SW 1271 (cell line): Measurements from ENCODE around the gene MYOM1.
"Not testable (repeated sequence)": the region's sequence is repeated elsewhere in the genome, so short reads cannot be mapped to it uniquely, and the experiment has no call there.

Experiments used
- DNase-seq, 2 experiments: peaks; one replicate each; lab custom pipeline; 2025; lab: John Stamatoyannopoulos, UW

The MYOM1 gene

DNA sequence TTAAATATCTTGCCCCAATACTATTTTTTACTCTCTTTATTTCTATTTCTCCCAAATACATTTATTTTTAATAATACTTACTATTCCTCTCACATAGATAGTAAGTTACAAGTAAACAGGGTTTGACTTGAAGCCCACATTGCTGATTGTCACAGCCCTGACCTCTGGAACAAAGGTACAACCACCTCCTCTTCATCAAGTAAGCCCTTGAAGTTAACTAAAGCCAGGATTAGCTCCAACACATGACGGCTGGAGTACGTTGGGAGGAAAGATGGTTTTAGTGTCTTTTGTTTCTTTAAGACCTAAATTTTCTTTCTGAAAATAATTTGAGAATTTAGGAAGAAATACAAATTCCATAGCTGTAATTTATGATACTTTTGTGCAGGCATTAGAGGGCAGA is 949 bp downstream of the MYOM1 start:
- no peak for DNase-seq

DNA sequence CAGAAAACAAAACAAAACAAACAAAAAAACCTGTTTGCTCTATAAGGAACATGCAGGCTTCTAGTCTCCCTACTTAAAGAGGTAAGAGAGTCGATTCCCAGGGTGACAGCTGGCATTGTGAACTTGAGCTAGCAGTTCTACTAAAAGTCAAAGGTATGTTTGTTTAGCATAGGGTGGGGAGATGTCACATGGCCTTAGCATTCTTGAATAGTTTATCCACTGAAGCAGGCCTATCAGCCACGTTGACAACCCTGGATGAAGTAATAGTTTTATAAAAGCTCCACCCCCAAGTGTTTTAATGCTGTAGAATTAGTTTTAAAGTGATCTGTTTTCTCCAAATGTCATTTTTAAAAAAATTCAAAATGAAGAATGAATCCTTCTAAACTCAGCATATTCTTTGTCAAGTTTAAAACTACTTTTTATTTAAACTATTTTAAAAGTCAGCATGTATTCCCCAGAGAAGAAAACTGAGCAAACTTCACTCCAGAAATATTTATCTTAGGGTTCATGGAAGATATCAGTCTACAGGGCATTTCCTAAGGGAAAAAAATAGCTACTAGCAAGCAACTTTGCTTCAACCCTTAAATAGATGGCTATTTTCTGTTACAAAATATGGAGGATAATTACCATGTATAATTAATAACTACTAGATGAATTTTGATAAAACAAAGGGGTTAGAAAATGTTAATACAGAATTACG is 1.7 kb downstream of the MYOM1 start:
- no peak for DNase-seq

DNA sequence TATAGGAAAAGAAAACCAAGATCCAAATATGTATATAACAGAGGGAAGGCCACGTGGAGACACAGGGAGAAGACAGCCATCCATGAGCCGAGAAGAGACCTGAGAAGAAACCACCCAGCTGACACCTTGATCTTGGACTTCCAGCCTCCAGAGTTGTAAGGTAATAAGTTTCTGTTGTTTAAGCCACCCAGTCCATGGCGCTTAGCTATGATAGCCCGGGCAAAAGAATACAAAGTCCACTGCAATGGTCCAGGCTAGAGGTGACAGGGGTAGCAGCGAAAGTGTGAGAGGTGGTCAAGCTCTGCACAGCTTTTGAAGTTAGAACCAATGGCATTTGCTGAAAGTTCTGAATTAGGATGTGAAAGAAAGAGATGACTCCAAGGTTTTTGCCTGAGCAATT is 2.8 kb downstream of the MYOM1 start:
- no peak for DNase-seq

DNA sequence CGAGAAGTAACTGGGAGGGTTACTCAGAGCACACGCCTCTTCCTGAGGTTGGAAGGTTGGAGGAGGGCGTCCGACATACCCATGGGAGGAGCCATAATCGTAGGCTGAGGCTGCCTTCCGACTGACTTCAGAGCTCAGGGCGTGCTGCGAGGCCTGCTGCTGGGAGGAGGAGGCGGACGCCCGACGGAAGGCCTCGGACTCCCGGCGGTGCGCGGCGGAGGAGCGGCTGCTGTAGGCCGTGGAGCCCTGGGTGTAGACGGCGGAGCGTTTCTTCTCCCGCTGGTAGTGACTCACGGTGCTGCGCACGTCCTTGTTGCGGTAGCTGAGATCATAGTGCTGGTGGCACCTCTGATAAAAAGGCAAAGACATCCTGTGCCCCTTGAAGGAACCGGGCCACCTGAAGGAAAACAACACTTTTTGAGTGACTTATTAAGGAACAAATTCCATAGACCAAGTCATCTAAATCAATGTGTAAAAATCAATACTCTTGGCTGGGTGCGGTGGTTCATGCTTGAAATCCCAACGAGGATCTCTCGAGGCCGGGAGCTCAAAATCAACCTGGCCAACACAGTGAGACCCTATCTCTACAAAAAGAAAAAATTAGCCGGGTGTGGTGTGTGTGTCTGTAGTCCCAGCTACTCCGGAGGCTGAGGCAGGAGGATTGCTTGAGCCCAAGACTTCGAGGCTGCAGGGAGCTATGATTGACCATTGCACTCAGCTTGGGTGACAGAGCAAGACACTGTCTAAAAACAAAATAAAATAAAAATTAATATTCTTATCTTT is 4.7 kb downstream of the MYOM1 start:
- DNase-seq = no peak

DNA sequence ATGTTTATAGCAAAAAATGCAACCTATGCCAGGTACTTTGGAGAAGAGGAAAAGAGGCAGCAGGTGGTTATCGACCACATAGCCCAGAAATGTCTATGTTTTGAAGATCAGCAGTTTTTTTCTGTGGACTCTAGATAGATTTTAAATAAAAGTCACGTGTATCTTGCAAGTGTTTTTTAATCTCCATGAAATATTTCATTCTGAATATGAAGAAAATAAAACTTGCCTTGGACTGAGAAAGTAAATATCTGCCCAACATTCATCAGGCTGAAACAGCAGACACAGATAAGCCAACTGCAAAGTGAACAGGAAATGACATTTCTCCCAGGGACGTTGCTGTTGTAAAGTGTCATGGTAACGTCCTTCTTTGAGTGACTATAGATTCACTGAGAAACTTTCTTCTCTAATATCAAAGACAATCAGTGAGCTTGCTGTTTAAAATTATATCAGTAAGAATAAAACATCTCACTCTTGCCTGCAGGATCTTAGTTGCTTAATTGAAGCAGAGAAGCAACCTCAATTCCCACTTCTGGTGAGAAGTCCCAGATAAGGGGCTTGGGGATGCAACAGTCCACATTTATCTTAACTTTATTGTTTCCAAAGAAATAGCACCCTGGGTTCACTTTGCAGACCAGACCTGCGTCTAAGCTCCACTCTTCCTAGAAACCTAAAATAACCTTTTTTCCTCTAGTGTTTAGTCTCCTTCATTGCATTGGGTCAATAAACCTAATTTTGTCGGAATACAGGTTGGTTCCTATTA is 6.3 kb downstream of the MYOM1 start:
- no peak for DNase-seq

DNA sequence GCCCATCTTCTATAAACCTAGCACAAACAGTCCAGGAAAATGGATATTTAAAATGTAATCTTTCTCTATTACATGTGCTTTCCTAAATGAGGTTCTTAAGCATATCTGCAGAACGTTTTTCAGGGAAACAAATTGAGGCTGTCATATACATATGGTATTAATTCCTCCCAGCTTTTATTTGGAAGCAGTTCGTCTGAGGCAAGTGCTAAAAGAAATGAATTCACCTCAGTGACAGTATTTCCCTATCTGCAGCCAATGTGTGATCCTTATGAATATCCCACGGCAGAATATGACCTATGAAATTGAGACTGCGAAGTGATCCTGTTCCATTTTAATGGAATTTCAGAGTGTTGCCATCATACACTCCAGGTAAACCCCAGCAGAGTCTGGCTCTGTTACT is 7.1 kb downstream of the MYOM1 start:
- no peak for DNase-seq

DNA sequence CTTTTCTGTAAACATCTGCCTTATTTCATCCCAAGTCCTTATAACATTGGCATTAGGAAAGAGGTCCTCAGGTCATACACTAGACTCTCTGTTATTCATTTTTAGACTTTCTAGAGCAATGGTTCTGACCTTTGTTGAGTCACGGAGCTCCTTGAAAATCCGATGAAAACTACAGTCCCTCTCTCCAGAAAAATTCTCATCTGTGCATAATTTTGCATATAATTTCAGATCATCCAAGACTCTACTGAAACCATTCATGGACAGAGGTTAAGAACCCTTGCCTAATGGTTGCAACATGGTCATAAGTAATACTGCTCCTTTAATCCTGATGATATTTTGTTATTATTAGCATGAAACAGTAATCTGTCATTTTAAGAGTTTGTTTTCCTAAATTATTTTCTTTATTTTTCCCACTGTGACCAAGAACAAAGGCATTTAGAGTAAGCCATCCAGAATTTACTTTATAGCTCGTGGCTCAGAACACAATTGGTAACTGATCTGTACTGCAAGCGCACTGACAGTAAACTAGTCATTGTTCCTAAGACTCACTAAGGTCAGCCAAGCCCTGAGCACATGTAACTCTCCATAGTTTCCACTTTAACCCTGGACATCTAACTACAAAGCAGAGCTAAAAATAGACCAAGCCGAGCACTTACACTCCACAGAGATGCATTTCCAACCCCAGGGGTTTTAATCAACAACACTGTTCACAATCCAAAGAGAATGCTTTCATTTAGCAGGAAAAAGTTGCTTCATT is 8.4 kb downstream of the MYOM1 start:
- DNase-seq = no peak

DNA sequence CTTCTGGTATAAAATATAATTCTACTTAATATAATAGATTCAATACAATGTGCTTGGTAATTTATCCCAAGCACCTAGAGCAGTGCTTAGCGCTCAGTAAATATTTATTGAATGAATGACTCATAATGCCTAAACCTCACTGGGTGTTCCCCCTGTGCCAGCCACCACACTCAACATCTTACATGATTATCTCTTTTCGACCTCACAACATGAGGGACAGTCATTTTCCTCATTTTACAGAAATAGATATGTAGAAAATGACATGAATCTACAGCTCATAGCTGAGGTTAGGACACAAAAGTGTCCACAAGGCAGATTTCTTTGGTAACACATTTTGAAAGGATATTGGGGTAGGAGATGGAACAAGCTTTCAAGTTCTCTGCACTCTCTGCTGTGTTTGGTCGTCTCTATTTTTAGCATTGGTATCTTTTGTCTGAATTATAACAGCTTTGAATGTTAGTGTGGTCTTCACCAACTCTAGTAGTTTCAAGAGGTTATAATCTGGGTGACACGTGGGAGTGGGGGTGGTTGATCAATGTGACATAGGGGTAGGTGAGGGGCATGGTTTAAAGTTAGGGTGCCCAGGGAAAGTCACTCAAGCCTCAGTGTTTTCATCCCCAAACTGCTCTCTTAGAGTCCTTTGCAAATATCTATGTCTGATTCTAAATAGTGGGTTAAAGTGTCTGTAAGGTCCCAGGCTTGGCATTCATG is 9.8 kb downstream of the MYOM1 start:
- DNase-seq = no peak

DNA sequence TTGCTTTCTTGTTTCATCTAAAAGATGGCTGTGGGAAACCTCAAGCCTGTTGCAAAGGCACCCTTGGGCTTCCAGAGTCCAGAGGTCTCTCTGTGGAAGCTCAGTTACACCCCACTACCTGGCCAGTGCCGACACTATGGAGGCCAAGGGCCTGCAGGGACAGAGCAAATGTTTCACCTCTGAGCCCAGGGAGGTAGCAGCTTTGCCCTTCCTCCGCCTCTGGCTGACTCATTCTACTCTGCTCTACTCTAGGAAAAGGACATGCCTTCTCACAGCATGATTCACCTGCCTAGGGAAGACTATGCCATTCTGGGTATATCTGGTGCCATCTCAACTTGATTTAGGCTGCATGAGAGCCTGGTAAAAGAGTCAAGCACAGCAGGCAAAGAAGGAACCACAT is 12.2 kb downstream of the MYOM1 start:
- no peak for DNase-seq

DNA sequence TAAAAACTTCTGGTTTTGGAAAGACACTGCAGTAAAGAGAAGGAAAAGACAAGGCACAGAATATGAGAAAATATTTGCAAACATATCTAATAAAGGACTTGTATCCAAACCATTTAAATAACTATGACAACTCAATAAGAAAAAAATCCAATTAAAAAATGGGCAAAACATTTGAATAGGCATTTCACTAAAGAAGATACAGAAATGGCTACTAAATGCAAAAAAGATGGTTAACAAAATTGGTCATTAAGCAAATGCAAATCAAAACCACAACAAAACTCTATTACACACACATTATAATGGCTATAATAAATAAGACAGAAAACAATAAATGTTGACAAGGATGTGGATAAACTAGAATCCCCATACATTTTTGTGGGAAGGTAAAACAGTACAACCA is 14.5 kb downstream of the MYOM1 start:
- no peak for DNase-seq

DNA sequence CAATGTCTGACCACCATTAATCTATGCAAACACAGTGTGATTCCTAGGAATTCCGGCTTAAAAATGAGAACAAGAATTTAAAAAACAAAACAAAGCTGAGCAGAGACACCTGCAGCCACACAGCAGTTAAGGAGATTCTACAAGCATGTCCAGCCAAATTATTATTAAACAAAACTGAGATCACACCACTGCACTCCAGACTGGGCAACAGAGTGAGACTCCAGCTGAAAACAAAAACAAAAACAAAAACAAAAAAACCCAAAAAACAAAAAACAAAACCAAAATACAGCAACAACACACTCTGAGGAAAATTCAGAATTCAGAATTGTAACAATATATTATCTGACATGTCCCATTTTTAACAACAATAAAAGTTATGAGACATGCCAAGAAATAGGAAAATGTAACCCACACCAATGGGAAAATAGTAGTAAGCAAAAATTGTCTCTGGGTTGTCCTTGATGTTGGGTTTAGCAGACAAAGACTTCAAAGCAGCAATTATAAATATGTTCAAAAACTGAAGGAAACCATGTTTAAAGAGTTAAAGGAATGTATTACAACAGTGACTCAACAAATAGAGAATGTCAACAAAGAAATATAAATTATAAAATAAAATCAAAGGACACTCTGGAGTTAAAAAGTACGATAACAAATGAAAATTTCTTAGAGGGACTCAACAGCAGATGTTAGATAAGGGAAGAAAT is 19.7 kb downstream of the MYOM1 start:
- DNase-seq = no peak

DNA sequence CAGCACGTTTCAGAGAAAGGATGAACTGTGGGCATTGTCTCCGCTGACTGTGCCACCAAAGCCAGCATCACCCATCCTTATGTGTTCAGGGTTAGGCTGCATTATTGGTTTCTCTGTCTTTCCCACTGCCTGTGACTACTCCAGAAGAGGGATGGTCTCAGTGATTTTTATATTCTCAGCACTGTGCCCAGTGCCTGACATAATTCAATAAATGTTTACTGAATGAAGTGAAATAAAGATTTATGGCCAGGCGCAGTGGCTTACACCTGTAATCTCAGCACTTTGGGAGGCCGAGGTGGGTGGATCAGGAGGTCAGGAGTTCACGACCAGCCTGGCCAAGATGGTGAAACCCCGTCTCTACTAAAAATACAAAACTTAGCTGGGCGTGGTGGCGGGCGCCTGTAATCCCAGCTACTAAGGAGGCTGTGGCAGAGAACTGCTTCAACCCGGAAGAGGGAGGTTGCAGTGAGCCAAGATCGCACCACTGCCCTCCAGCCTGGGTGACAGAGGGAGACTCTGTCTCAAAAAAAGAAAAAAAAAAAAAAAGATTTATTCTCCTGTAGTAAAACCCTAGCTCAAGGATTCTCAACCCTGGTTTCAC is 21.4 kb downstream of the MYOM1 start:
- not testable (repeated sequence) for DNase-seq

DNA sequence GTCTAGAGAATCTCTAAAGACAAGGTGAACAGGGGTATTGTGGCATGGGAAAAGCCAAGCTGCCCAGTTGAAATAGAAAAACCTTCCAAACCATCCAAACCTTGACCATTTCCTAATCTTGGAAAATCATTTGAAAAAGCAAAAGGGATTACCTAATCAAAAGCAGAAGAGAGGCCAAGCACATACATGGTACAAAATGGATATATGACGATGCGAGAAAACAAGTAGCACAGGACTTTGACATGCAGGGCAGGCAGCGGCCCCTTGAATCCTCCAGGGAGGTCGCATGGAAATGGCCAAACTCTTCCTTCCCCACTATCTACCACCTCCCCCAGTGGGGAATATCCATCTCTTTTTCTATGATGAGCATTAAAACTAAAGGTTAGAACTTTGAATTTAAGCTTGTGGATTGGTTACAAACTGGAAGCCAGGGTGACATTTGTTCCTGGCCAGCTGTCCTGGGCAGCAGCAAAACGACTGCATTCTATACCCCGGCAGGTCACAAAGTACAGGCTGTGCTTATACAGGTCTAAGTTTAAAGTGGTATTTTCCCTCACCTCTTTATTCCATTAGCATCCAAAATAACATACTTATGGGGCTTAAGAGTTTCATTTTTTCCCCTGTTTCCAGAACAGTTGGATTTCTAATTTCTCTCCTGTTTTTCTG is 24.7 kb downstream of the MYOM1 start:
- DNase-seq = no peak

DNA sequence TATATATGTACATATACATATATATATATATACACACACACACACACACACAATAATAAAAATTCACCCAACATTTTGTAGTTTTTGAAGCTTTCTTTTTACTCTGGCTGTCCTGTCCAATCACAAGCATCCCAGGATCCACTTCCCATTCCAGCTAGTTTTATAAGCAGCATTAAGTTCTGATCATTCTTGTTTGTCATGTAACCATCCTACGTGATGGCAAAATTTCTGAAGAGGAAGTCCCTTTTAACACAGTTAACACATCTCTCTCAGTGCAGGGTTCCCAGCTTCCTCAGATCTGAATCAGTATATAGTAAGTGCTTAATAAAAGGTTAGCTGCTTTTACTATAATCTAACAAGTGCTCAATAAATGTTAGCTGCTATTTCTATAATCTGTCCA is 26.4 kb downstream of the MYOM1 start:
- no peak for DNase-seq

DNA sequence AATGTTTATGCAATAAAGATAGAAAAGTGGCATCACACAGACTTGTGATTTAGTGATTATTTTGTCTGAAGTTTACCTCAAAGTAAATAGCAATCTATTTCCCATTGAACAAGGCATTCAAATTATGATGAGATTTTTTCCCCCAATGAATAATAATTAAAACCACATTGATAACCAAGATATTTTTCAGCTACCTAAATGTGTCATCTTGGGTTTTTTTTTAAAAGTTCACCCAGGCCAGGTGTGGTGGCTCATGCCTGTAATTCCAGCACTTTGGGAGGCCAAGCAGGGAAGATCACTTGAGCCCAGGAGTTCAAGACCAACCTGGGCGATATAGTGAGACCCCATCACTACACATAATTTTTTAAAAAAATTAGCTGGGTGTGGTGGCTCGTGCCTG is 27.0 kb downstream of the MYOM1 start:
- no peak for DNase-seq

DNA sequence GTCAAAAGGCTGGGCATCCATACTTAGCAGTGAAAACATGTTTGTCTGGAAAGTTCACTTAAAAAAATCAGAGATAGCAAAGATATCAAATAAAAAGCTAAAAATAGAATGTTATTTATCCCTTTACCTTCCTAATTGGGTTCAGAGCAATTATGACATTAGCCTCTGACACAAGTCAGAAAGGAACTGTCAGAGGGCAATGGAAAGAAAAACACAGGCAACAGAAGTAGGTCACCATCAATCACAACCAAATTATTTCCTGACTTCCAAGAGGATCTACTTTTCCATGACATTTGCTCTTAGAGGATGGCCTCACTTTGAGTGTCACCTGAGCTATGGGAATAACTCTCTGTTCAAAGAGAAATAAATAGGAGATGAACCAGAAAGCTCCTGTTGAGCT is 27.5 kb downstream of the MYOM1 start:
- no peak for DNase-seq

DNA sequence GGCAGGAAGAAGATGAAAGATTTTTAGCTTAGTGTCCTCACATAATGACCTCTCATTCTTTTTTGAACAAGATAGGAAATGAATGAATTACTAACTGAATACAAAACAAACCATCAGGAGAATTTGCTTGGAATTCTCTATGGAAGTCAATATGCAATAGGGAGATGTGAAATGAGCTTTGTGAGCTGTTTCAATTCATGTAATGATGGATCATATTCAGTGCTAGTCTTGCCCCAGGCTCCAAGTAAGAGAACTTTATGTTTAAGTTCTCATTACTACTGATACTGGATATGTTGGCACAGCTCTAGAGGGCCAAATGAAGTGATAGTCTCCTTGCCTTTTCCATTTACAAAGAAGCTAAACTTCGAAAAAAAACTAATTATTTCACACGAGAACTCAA is 29.2 kb downstream of the MYOM1 start:
- DNase-seq = no peak

DNA sequence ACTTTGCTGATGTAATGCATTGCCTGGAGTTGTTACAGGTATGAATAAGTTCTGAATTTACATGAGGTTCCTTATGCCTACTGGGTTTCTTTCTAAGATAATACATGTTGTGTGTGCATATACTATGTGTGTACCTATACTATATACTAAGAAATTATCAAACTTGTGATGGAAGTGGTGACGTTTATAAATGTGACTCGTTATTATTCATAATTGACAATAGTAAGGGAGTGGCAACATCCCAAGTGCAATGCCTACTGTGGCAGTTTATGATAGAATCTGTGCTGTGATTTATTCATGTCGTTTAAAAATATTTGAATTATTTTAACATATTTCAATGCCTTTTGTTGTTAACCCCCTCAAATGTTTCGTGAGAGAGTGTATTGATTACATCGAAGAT is 29.9 kb downstream of the MYOM1 start:
- DNase-seq = no peak

DNA sequence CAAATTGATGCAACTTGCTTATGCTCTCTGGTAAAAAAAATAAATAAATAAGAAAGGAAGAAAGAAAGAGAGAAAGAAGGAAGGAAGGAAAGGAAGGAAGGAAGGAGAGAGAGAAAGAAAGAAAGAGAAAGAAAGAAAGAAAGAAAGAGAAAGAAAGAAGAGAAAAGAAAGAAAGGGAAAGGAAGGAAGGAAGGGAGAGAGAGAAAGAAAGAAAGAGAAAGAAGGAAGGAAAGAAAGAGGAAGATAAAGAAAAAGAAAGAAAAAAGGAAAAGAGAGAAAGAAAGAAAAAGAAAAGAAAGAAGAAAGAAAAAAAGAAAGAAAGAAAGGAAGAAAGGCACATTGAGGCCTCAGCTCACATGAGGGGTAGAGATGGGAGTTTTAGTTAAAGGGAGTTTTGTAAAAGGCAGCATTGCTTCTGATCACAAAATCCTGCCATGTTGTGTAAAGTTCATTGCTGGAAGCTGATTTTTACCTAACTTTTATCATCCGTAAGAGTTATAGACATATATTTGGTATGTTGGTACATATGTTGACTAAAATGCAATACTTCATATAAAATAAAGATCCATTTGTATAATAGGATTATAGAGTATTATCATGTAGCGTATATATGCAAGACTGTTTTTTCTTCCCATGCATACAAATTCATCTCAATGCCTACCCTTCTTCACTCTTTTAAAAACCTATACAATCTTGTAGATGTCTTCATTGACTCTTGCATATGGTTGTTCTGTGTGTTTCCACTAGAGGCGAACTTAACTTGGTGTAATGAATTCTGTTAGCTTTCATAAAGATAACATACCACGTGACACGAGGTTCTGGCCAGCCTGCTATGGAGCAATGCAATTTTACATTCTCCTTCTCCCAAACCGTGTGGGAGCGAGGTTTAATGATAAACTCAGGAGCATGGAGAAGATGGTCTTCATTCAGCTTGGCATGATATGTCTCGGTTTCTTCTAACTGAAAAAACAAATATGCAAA is 32.8 kb downstream of the MYOM1 start:
- no peak for DNase-seq
